Astrocyte (in vitro differentiated cells and primary cell): ENCODE data around the gene GRAMD4. TPM values are rescaled to one million over a fixed set of nuclear protein-coding genes. Genes with fewer than 3 reads are reported as not detected.
A peak's percentile ranks its signal among the peaks of the same experiment; 100 is the strongest.

ENCODE experiments used
- DNase-seq: peaks from one replicate; pipeline ENCODE4 v3.0.0-alpha.2; 2010; ENCODE audit warnings: low read depth
- FAIRE-seq: peaks from 2 replicates; lab custom pipeline; 2011; peaks lifted over from hg19 to GRCh38; lab: Jason Lieb, UNC
- H2AFZ ChIP-seq: 2 replicates; pipeline ENCODE4 v1.6.0; 2012; ENCODE audit warnings: low read depth, low read length, inconsistent platforms
- H3K27ac ChIP-seq: 2 replicates; pipeline ENCODE4 v1.5.1; 2011; ENCODE audit warnings: low read depth, low read length, inconsistent platforms
- H3K27me3 ChIP-seq: 2 replicates; pipeline ENCODE4 v1.6.0; 2011; ENCODE audit warnings: low read length, inconsistent platforms; ENCODE audit not compliant: insufficient read depth
- H3K36me3 ChIP-seq: 2 replicates; pipeline ENCODE4 v1.5.1; 2011; ENCODE audit warnings: low read length, inconsistent platforms; ENCODE audit not compliant: insufficient read depth
- H3K4me1 ChIP-seq: 2 replicates; pipeline ENCODE4 v1.5.1; 2011; ENCODE audit warnings: low read length, inconsistent platforms; ENCODE audit not compliant: insufficient read depth
- H3K4me2 ChIP-seq: 2 replicates; pipeline ENCODE4 v1.6.0; 2012; ENCODE audit warnings: low read length, inconsistent platforms
- H3K4me3 ChIP-seq: 2 replicates; pipeline ENCODE4 v1.5.1; 2011; ENCODE audit warnings: low read depth, mild to moderate bottlenecking, low read length, inconsistent platforms; ENCODE audit not compliant: insufficient read depth
- H3K79me2 ChIP-seq: 2 replicates; pipeline ENCODE4 v1.6.0; 2012; ENCODE audit warnings: mild to moderate bottlenecking, low read length, inconsistent platforms; ENCODE audit not compliant: insufficient read depth
- H3K9ac ChIP-seq: 2 replicates; pipeline ENCODE4 v1.6.0; 2012; ENCODE audit warnings: mild to moderate bottlenecking, low read length, inconsistent platforms
- H3K9me3 ChIP-seq: 2 replicates; pipeline ENCODE4 v1.5.1; 2012; ENCODE audit warnings: low read depth, mild to moderate bottlenecking, low read length, inconsistent platforms; ENCODE audit not compliant: insufficient read depth
- H4K20me1 ChIP-seq: 2 replicates; pipeline ENCODE4 v1.6.0; 2012; ENCODE audit warnings: low read length, inconsistent platforms; ENCODE audit not compliant: insufficient read depth
- H3K27ac Mint-ChIP-seq: one replicate; pipeline ENCODE4 v1.8.0; 2021; ENCODE audit warnings: mild to moderate bottlenecking, mixed read lengths; ENCODE audit not compliant: unreplicated experiment
- H3K27me3 Mint-ChIP-seq: one replicate; pipeline ENCODE4 v1.8.0; 2021; ENCODE audit warnings: low read depth, mixed read lengths; ENCODE audit not compliant: unreplicated experiment
- H3K36me3 Mint-ChIP-seq: one replicate; pipeline ENCODE4 v1.8.0; 2021; ENCODE audit warnings: low read depth, mixed read lengths; ENCODE audit not compliant: unreplicated experiment
- H3K4me1 Mint-ChIP-seq: one replicate; pipeline ENCODE4 v1.8.0; 2021; ENCODE audit warnings: low read depth, mixed read lengths; ENCODE audit not compliant: unreplicated experiment
- H3K4me3 Mint-ChIP-seq: one replicate; pipeline ENCODE4 v1.8.0; 2021; ENCODE audit warnings: mild to moderate bottlenecking, moderate library complexity, mixed read lengths; ENCODE audit not compliant: unreplicated experiment
- H3K9me3 Mint-ChIP-seq: one replicate; pipeline ENCODE4 v1.8.0; 2021; ENCODE audit warnings: mild to moderate bottlenecking, mixed read lengths; ENCODE audit not compliant: unreplicated experiment
- EZH2 ChIP-seq: IDR thresholded peaks from 2 replicates; pipeline ENCODE4 v1.6.1; 2012; ENCODE audit warnings: mild to moderate bottlenecking, low read length, inconsistent platforms; ENCODE audit not compliant: insufficient read depth
- total RNA-seq: library from RNA; stranded (reverse); gene quantifications from 2 replicates; pipeline ENCODE4 v1.2.1, GENCODE V29; 2021
- TF ChIP-seq, protein P1 (sequence below): IDR thresholded peaks from 2 replicates; pipeline ENCODE4 v1.5.1; 2011; ENCODE audit warnings: low read depth, mild to moderate bottlenecking, inconsistent platforms, low read length, moderate library complexity; ENCODE audit not compliant: insufficient read depth

The GRAMD4 gene
- total RNA-seq, 1 donor from 2014 or later: 17.8 TPM

DNA sequence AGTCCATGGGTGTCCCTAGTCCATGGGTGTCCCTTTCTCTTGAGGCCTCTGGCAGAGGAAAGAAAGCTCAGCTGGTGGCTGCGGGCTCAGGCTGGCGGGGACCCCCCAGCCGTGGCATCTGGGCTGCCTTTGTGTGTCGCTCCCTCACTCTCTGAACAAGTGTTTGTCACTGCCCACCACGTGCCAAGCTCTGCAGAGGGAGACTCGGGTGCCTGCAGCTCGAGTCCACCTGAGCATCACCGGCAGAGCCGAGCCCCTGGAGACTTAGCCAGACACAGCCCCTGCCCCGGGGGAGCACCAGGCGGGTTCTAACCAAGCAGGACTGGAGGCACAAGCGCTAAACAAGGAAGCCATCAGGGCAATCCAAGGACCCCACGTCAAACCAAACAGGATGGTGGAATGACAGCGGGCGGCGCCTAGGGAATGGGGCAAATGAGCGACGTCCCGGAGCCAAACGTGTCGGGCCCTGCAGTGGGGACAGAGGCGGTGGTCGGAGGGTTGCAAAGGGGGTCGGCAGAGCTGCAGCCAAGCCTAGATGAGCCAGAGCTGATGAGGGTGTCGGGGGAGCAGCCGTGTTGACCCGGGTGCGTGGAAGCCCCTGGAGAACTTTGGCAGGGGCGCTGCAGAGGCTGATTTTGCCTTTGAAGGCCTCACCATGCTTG lies 2.1 kb upstream of the GRAMD4 start:
- Histone ChIP-seq H3K4me1 (peaks cover 12% of the 10 kb centered on the region), H4K20me1 (peaks cover 49% of the 10 kb centered on the region), H3K4me3 (no peak overlapping the region), H3K27ac (no peak overlapping the region), H3K9me3 (no peaks in the 10 kb centered on the region), H2AFZ (no peak overlapping the region), H3K79me2 (peaks cover 13% of the 10 kb centered on the region), H3K4me2 (peak overlapping the region; percentile 39), H3K36me3 (no peaks in the 10 kb centered on the region), H3K9ac (no peak overlapping the region), H3K27me3 (no peaks in the 10 kb centered on the region)
- H3K9me3 Mint-ChIP-seq: no peaks in the 10 kb centered on the region
- no peaks in the 10 kb centered on the region for H3K36me3 Mint-ChIP-seq
- DNase-seq: no peak
- no peak overlapping the region for H3K27ac Mint-ChIP-seq
- no peak overlapping the region for H3K4me3 Mint-ChIP-seq
- H3K4me1 Mint-ChIP-seq: peaks cover 16% of the 10 kb centered on the region
- no peak for FAIRE-seq
- H3K27me3 Mint-ChIP-seq: no peaks in the 10 kb centered on the region
- TF ChIP-seq, protein P1, sequence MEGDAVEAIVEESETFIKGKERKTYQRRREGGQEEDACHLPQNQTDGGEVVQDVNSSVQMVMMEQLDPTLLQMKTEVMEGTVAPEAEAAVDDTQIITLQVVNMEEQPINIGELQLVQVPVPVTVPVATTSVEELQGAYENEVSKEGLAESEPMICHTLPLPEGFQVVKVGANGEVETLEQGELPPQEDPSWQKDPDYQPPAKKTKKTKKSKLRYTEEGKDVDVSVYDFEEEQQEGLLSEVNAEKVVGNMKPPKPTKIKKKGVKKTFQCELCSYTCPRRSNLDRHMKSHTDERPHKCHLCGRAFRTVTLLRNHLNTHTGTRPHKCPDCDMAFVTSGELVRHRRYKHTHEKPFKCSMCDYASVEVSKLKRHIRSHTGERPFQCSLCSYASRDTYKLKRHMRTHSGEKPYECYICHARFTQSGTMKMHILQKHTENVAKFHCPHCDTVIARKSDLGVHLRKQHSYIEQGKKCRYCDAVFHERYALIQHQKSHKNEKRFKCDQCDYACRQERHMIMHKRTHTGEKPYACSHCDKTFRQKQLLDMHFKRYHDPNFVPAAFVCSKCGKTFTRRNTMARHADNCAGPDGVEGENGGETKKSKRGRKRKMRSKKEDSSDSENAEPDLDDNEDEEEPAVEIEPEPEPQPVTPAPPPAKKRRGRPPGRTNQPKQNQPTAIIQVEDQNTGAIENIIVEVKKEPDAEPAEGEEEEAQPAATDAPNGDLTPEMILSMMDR: no peak
- TF ChIP-seq EZH2: no peak

- no peaks in the 10 kb centered on the region for H3K27me3 Mint-ChIP-seq
- H4K20me1 ChIP-seq: peaks cover 43% of the 10 kb centered on the region
- no peak overlapping the region for H3K4me3 Mint-ChIP-seq
Measured at GRCh38 chr22:46618667-46619066, 1.5 kb upstream of the GRAMD4 start.

More at GRCh38 chr22:46618667-46619066, 1.5 kb upstream of the GRAMD4 start:
- Histone ChIP-seq H3K27ac (no peak overlapping the region), H3K79me2 (peaks cover 13% of the 10 kb centered on the region), H3K27me3 (no peaks in the 10 kb centered on the region), H2AFZ (no peak overlapping the region), H3K9me3 (no peaks in the 10 kb centered on the region), H3K36me3 (no peaks in the 10 kb centered on the region), H3K9ac (no peak overlapping the region), H3K4me3 (no peak overlapping the region), H3K4me1 (peaks cover 12% of the 10 kb centered on the region), H3K4me2 (no peak overlapping the region)
- H3K27ac Mint-ChIP-seq: no peak overlapping the region
- peaks cover 12% of the 10 kb centered on the region for H3K4me1 Mint-ChIP-seq
- no peaks in the 10 kb centered on the region for H3K9me3 Mint-ChIP-seq
- DNase-seq (no peak), FAIRE-seq (no peak)
- TF ChIP-seq, protein P1: no peak
- TF ChIP-seq EZH2: no peak
- no peaks in the 10 kb centered on the region for H3K36me3 Mint-ChIP-seq
